Liver (tissue), 3 donors: Measurements from ENCODE around the gene HRH1.

Source experiments
- ATF3 ChIP-seq: IDR thresholded peaks from 2 replicates; pipeline ENCODE4 v1.6.1; 2016; ENCODE audit warnings: antibody characterized with exemption
- CTCF ChIP-seq: fragments of 150-350 bp; IDR thresholded peaks from 2 replicates; pipeline ENCODE4 v1.5.1; 2017; ENCODE audit warnings: improper control_type of control experiment, low read depth, low read length; ENCODE audit not compliant: missing input control
- EGR1 ChIP-seq, 2 donors: IDR thresholded peaks; 2 replicates each; pipeline ENCODE4 v1.6.1; 2016 to 2018; ENCODE audit warnings: antibody characterized with exemption in 2 of 2, low read depth in 2 of 2
- FOXA1 ChIP-seq: IDR thresholded peaks from 2 replicates; pipeline ENCODE4 v1.6.1; 2016; ENCODE audit warnings: antibody characterized with exemption
- GABPA ChIP-seq, 2 donors: IDR thresholded peaks in 1 of 2; conservative IDR thresholded peaks in 1 of 2; 2 replicates each; pipeline ENCODE4 v1.6.1; 2016; ENCODE audit warnings: antibody characterized with exemption in 2 of 2, mild to moderate bottlenecking in 1 of 2, moderate library complexity in 1 of 2
- JUND ChIP-seq, 2 donors: IDR thresholded peaks; 2 replicates each; pipeline ENCODE4 v1.6.1; 2016; ENCODE audit warnings: antibody characterized with exemption in 2 of 2
- MAX ChIP-seq: IDR thresholded peaks from 2 replicates; pipeline ENCODE4 v1.6.1; 2016; ENCODE audit warnings: antibody characterized with exemption
- RAD21 ChIP-seq, 2 donors: IDR thresholded peaks; 2 replicates each; pipeline ENCODE4 v1.6.1; 2016; ENCODE audit warnings: antibody characterized with exemption in 2 of 2, mild to moderate bottlenecking in 2 of 2
- REST ChIP-seq: IDR thresholded peaks from 2 replicates; pipeline ENCODE4 v1.6.1; 2016; ENCODE audit warnings: antibody characterized with exemption, mild to moderate bottlenecking
- RXRA ChIP-seq, 2 donors: IDR thresholded peaks; 2 replicates each; pipeline ENCODE4 v1.6.1; 2017 to 2018; ENCODE audit warnings: antibody characterized with exemption in 2 of 2, mild to moderate bottlenecking in 1 of 2
- SP1 ChIP-seq: IDR thresholded peaks from 2 replicates; pipeline ENCODE4 v1.6.1; 2018; ENCODE audit warnings: antibody characterized with exemption, mild to moderate bottlenecking
- TAF1 ChIP-seq: conservative IDR thresholded peaks from 2 replicates; pipeline ENCODE4 v1.6.1; 2016; ENCODE audit warnings: antibody characterized with exemption, mild to moderate bottlenecking
- YY1 ChIP-seq: IDR thresholded peaks from 2 replicates; pipeline ENCODE4 v1.6.1; 2016; ENCODE audit warnings: antibody characterized with exemption, mild to moderate bottlenecking
- ZBTB33 ChIP-seq: IDR thresholded peaks from 2 replicates; pipeline ENCODE4 v1.6.1; 2016; ENCODE audit warnings: antibody characterized with exemption
- donor health status: healthy.
- donor health status: healthy.

GRCh38 chr3:11197484-11197883 is 43.2 kb downstream of the HRH1 start:
- no peak for TF ChIP-seq CTCF
- no peak for TF ChIP-seq GABPA (IDR thresholded peaks at IDR 0.05 in 1 of 2, conservative IDR thresholded peaks at IDR 0.05 in 1 of 2)
- TF ChIP-seq RXRA (IDR thresholded peaks at IDR 0.05) = no peak
- no peak for TF ChIP-seq TAF1
- TF ChIP-seq REST = no peak
- no peak for TF ChIP-seq FOXA1
- TF ChIP-seq ZBTB33 = no peak
- no peak for TF ChIP-seq RAD21 (IDR thresholded peaks at IDR 0.05)
- no peak for TF ChIP-seq SP1
- TF ChIP-seq ATF3 = no peak
- TF ChIP-seq EGR1 (IDR thresholded peaks at IDR 0.05; ENCODE audit: low read depth in 2 of 2) = no peak
- no peak for TF ChIP-seq MAX
- TF ChIP-seq JUND (IDR thresholded peaks at IDR 0.05) = no peak
- no peak for TF ChIP-seq YY1
